OCI-LY7 (cell line): ENCODE measurements around the gene KCNRG. TPM values are rescaled to one million over a fixed set of nuclear protein-coding genes. Genes with fewer than 3 reads are reported as not detected.

Experiments
- BruUV-seq: library from RNA; stranded (reverse); fragments of 400-500 nt; replicated peaks from 2 replicates; lab custom pipeline; 2021; lab: Mats Ljungman, UMichigan
- CTCF ChIA-PET: fragments of 300-600 bp; sonication (Branson Sonifier 250); formaldehyde crosslinking; loops from one replicate; lab custom pipeline; 2022; ENCODE audit warnings: antibody characterized with exemption; ENCODE audit not compliant: unreplicated experiment; lab: Charles Lee
- POLR2A ChIA-PET: fragments of 300-600 bp; sonication (Branson Sonifier 250); formaldehyde crosslinking; loops from one replicate; lab custom pipeline; 2022; ENCODE audit warnings: antibody characterized with exemption; lab: Charles Lee
- DNase-seq: peaks from one replicate; pipeline ENCODE4 v3.0.0-alpha.2; 2015; ENCODE audit warnings: low spot score
- H2AFZ ChIP-seq: fragments of 200-600 bp; sonication (generic), shearing (Covaris generic); 2 replicates; pipeline ENCODE4 v1.6.1; 2014; ENCODE audit warnings: mild to moderate bottlenecking, antibody characterized with exemption, low read length, moderate library complexity
- H3K27ac ChIP-seq: fragments of 200-600 bp; sonication (generic); 2 replicates; pipeline ENCODE4 v1.5.1; 2014; ENCODE audit warnings: mixed run types, low read depth, mild to moderate bottlenecking, moderate library complexity, low read length, inconsistent platforms; ENCODE audit not compliant: poor library complexity, severe bottlenecking
- H3K36me3 ChIP-seq: fragments of 200-600 bp; sonication (generic); 2 replicates; pipeline ENCODE4 v1.6.1; 2014; ENCODE audit warnings: mild to moderate bottlenecking, antibody characterized with exemption, low read length, moderate library complexity, mixed read lengths; ENCODE audit not compliant: insufficient read depth
- H3K4me1 ChIP-seq: fragments of 200-600 bp; sonication (generic); 2 replicates; pipeline ENCODE4 v1.5.1; 2014; ENCODE audit warnings: mild to moderate bottlenecking, low read length; ENCODE audit not compliant: insufficient read depth, poor library complexity, severe bottlenecking
- H3K4me2 ChIP-seq: fragments of 200-600 bp; sonication (generic); 2 replicates; pipeline ENCODE4 v1.6.1; 2014; ENCODE audit warnings: mild to moderate bottlenecking, low read length
- H3K4me3 ChIP-seq: fragments of 200-600 bp; sonication (generic); 2 replicates; pipeline ENCODE4 v1.5.1; 2014; ENCODE audit warnings: mild to moderate bottlenecking, low read depth, low read length; ENCODE audit not compliant: poor library complexity, severe bottlenecking
- H3K79me2 ChIP-seq: fragments of 200-600 bp; sonication (generic); 2 replicates; pipeline ENCODE4 v1.6.1; 2016; ENCODE audit warnings: low read depth, mild to moderate bottlenecking, low read length, moderate library complexity, mixed read lengths; ENCODE audit not compliant: insufficient read depth
- H3K9me2 ChIP-seq: fragments of 200-600 bp; sonication (generic); 2 replicates; pipeline ENCODE4 v1.6.1; 2016; ENCODE audit warnings: mild to moderate bottlenecking, low read length, mixed read lengths; ENCODE audit not compliant: insufficient read depth
- H3K9me3 ChIP-seq: fragments of 200-600 bp; sonication (generic); 2 replicates; pipeline ENCODE4 v1.6.1; 2014; ENCODE audit warnings: mild to moderate bottlenecking, mixed run types, low read length, mixed read lengths
- H4K20me1 ChIP-seq: fragments of 200-600 bp; sonication (generic); 2 replicates; pipeline ENCODE4 v1.6.1; 2014; ENCODE audit warnings: mild to moderate bottlenecking, antibody characterized with exemption, low read length, moderate library complexity, mixed read lengths; ENCODE audit not compliant: insufficient read depth
- CTCF ChIP-seq: fragments of 200-600 bp; sonication (generic); conservative IDR thresholded peaks from 2 replicates; pipeline ENCODE4 v1.5.1; 2014; ENCODE audit warnings: mild to moderate bottlenecking, antibody characterized with exemption, low read length, moderate library complexity, mixed read lengths
- EZH2phosphoT487 ChIP-seq: fragments of 200-600 bp; sonication (generic); IDR thresholded peaks from 2 replicates; pipeline ENCODE4 v1.6.1; 2018; ENCODE audit warnings: low read depth, borderline replicate concordance, mild to moderate bottlenecking, mixed run types, antibody characterized with exemption, low read length, moderate library complexity, mixed read lengths
- intact Hi-C: fragments of 100-400 bp; cut with micrococcal nuclease; formaldehyde crosslinking; loops from one replicate; pipeline ENCODE4 v1.10.0; 2022; ENCODE audit not compliant: unreplicated experiment
- total RNA-seq, 2 experiments: library from RNA; depleted of rRNA in 1 of 2; stranded (reverse); fragments of >200 nt in 1 of 2; shearing (Covaris generic) in 1 of 2; gene quantifications; 2 replicates each; pipeline ENCODE4 v1.2.3, GENCODE V29; 2014 to 2022

Gene KCNRG
- total RNA-seq, 2 experiments from 2014 or later, result 0.28 TPM; not detected in 1

DNA sequence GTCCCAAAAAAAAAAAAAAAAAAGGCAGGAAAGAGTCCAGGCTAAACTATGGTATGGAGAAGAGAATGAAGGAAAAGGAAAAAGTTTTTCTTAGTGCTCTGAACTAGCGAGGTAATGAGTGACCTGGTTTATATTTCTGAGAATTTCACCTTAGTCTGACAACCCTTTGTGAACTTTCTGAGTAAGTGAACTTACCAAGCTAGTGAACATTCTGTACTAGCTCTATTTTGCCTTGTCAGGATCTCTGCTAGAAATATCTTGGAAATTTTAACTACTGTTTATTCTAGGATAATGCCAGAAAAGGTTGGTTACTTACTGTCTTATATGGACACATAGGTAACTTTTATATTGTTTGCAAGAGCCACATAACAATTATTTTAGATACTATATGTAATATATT, 14.0 kb upstream of the KCNRG start:
- no peak overlapping the region for H2AFZ ChIP-seq
- TF ChIP-seq EZH2phosphoT487, result no peak
- TF ChIP-seq CTCF, result no peak
- no TSS peak for BruUV-seq
- H3K79me2 ChIP-seq, result peaks cover 39% of the 10 kb centered on the region
- H3K9me2 ChIP-seq, result no peaks in the 10 kb centered on the region
- DNase-seq, result no peak
- H3K4me1 ChIP-seq, result peaks cover 30% of the 10 kb centered on the region
- intact Hi-C loops, result no loop called here
- no peak overlapping the region for H3K4me2 ChIP-seq
- H3K4me3 ChIP-seq, result no peak overlapping the region
- POLR2A ChIA-PET, result interaction anchor here (0.6 to 0.7 kb wide), 2 partner anchors 152 to 474 kb away, joined by 3 read pairs; no protein-coding TSS in a partner anchor
- H3K36me3 ChIP-seq, result peaks cover 86% of the 10 kb centered on the region
- peaks cover 4% of the 10 kb centered on the region; the same call in 1 of the 2 replicates for H4K20me1 ChIP-seq
- H3K27ac ChIP-seq, result no peak overlapping the region
- CTCF ChIA-PET, result no interaction called here
- no peaks in the 10 kb centered on the region; the same call in 1 of the 2 replicates for H3K9me3 ChIP-seq

DNA sequence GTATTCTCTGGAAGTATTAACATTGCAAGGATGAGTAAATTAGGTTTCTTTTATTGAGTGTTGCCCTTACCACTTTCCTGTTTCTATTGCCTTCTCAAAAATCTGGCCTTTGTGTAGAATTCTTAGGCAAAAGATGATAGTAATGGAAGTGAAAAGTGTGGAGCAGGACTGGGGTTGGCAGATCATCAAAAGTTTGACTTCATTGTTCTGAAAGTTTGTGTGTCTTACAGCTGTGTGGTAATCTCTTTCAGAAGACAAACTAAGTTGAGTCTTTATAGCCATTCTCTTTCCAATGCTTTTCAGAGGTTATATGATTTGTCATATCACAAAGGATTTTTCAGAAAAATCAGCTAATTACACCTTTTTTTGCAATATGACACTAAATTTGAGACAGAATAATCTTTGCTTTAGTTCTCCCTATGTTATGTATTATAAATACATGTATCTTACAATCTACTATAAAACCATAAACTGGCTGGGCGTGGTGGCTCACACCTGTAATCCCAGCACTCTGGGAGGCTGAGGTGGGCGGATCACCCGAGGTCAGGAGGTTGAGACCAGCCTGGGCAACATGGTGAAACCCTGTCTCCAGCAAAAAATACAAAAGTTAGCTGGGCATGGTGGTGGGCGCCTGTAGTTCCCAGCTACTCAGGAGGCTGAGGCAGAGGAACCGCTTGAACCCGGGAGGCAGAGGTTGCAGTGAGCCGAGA, 8.7 kb upstream of the KCNRG start:
- Histone ChIP-seq H4K20me1 (no peaks in the 10 kb centered on the region), H3K4me1 (no peaks in the 10 kb centered on the region), H3K79me2 (peaks cover 13% of the 10 kb centered on the region; the same call in 1 of the 2 replicates), H2AFZ (no peak overlapping the region), H3K9me2 (no peaks in the 10 kb centered on the region), H3K4me2 (no peak overlapping the region), H3K27ac (no peak overlapping the region), H3K4me3 (no peak overlapping the region), H3K36me3 (peaks cover 93% of the 10 kb centered on the region), H3K9me3 (no peaks in the 10 kb centered on the region; the same call in 1 of the 2 replicates)
- ChIA-PET POLR2A (interaction anchor here (0.6 to 1.1 kb wide), 3 partner anchors 15 to 510 kb away, joined by 3 to 5 read pairs (median 3); no protein-coding TSS in a partner anchor), CTCF (no interaction called here)
- intact Hi-C loops, result no loop called here
- DNase-seq, result no peak
- no peak for TF ChIP-seq CTCF
- no peak for TF ChIP-seq EZH2phosphoT487
- BruUV-seq, result TSS peak; percentile 33

GRCh38 chr13:50011461-50011860, 3.8 kb upstream of the KCNRG start:
- Histone ChIP-seq H4K20me1 (no peaks in the 10 kb centered on the region), H3K9me3 (no peaks in the 10 kb centered on the region; the same call in 1 of the 2 replicates), H2AFZ (no peak overlapping the region), H3K27ac (no peak overlapping the region), H3K4me2 (no peak overlapping the region), H3K9me2 (no peaks in the 10 kb centered on the region), H3K4me3 (no peak overlapping the region), H3K79me2 (peaks cover 8% of the 10 kb centered on the region; the same call in 1 of the 2 replicates), H3K4me1 (no peaks in the 10 kb centered on the region), H3K36me3 (peaks cover 88% of the 10 kb centered on the region)
- ChIA-PET CTCF (no interaction called here), POLR2A (interaction anchor here (0.6 to 1.1 kb wide), 4 partner anchors 8 to 1131 kb away, joined by 3 read pairs; no protein-coding TSS in a partner anchor)
- TF ChIP-seq EZH2phosphoT487 (no peak), CTCF (no peak)
- DNase-seq, result no peak
- intact Hi-C loops, result no loop called here
- BruUV-seq, result no TSS peak
